GM21619 (cell line): ENCODE results near the gene CTSW.

Experiments
- ATAC-seq: cut with Tn5 transposase; IDR thresholded peaks from one replicate; pipeline ENCODE4 v1.9.1; 2021; ENCODE audit not compliant: unreplicated experiment

CTSW gene

GRCh38 chr11:65855927-65856363 lies 23.7 kb upstream of the CTSW start:
- ATAC-seq = no peak

- peak; percentile 27 for ATAC-seq
These were observed 22.7 kb upstream of the CTSW start for GRCh38 chr11:65856689-65857499.

DNA sequence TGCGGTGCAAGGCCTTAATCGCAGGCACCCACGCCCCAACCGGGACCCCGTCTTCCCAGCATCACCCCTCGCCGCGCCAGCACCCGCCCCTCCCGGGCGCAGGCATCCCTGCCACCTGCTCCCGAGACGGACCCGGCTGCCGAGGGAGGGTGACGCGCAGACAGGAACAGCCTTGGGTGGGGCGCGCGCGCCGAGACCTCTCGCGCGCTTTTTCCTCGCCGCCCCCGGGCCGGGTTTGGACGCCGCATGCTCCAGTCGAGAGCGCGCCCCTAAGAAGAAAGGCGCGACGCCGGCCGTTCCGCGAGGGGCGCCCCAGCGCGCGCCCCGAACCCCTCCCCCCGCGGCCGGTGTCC lies 22.2 kb upstream of the CTSW start:
- no peak for ATAC-seq

DNA sequence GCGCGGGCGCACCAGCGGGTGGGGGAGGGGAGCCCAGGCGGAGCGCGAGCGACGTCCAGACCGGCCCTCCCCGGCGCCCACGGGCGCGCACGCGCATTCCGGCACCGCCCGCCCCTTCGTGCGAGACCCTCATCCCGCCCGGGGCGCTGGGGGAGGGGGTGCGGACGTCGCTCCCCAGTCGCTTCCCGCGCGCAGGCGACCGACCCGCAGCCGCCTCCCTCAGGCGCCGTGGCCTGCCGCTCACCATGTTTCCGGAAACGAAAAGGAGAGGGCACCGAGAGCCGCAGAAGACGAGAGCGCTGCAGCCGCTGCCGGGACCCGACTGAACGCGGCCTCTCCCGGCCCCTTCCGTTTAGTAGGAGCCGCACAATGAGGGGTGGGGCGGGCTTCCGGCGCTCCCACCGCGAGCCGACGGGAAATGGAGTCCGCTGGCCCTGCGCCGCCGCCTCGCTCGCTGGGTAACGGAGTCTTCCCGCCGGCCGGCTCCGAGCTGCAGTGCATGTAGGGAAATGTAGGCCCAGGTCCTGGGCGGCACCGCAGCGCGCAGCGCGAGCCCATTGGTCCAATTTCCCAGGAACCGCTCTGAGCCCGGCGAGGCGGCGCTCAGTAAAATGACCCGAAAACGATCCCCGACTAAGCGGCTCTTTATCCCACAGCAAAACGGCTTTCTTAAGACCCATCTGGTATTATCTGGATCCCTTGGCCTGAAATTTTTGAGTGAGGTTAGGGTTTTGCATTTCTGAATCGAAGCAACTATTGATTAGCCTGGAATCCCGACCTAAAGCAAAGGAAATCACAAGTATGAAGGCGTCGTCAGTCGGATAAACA lies 21.6 kb upstream of the CTSW start, which contains the start of gene CFL1:
Gene CFL1, minus strand, starts transcription at position 328 of the 828 bp plus-strand sequence. Its CDS starts 81 bp downstream, at position 247.
- ATAC-seq = peak; percentile 39

DNA sequence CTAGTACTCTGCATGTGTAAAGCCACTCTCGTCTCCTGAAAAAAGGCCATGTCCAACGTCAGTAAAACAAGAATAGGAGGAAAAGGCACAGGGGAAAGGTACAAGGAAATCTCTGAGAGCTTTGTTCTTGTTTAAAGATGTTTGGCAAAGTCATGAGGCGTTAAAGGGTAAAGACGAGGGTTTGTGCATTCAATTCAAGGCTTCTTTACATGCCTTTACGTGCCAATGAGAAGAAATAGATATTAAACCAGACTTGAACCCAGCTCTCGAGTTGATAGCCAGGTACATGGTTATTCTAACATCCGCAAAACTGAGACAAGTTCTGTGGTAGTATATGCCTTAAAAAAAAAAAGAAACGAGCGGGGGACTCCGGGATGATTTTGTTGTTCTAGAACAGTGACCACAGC lies 21.0 kb upstream of the CTSW start:
- no peak for ATAC-seq

GRCh38 chr11:65859095-65859811 lies 20.4 kb upstream of the CTSW start:
- peak; percentile 49 for ATAC-seq

DNA sequence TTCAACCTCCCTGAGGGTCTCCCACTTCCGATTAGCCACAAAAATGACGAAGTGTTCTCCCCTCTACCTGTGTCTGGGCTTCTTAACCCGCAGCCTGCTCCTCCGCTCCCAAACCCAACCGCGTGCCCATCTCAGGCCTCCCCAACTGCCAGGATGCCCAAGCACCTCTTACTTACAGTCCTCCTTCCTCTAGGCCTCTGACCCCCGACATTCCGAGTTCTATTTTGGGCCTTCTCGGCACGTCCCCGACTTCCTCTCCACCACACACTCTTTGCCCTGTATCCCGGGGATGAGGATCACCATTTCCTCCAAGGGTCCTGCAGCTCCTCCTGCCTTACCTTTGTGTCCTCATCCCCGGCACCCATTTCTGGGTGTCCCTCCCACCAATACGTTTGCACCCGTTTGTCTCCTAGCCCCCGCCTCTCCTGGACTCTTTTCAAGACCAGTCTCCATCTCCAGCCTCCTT lies 19.8 kb upstream of the CTSW start:
- ATAC-seq = no peak

DNA sequence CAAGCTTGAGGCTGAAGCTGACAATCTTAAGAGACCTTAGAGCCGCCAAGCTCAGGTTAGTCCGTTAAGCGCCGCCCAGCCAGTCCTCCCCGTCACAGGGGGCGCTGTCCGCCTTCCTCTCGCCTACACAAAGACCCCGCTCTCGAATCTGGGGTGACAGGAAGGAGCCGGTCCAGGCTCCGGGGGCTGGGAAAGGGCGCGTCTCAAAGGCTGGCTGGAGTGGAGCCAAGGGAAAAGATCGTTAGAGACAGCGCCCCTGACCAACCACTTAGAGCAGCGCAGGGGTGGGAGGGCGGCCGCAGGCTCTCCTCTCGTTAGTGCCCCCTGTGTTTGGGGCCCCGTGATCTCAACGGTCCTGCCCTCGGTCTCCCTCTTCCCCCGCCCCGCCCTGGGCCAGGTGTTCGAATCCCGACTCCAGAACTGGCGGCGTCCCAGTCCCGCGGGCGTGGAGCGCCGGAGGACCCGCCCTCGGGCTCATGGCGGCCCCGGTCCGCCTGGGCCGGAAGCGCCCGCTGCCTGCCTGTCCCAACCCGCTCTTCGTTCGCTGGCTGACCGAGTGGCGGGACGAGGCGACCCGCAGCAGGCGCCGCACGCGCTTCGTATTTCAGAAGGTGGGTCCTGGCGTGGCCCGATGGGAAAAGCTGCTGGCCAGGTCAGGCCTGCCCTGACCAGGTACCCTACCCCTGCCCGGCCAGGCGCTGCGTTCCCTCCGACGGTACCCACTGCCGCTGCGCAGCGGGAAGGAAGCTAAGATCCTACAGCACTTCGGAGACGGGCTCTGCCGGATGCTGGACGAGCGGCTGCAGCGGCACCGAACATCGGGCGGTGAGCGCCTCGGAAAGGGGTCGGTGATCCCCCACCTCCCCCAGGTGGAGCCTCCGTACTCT lies 19.1 kb upstream of the CTSW start, which contains the start of gene MUS81:
Gene MUS81, plus strand, starts transcription at position 156 of the 887 bp plus-strand sequence. Its CDS starts 321 bp downstream, at position 477.
- ATAC-seq = no peak

GRCh38 chr11:65861165-65861505 lies 18.5 kb upstream of the CTSW start:
- no peak for ATAC-seq

DNA sequence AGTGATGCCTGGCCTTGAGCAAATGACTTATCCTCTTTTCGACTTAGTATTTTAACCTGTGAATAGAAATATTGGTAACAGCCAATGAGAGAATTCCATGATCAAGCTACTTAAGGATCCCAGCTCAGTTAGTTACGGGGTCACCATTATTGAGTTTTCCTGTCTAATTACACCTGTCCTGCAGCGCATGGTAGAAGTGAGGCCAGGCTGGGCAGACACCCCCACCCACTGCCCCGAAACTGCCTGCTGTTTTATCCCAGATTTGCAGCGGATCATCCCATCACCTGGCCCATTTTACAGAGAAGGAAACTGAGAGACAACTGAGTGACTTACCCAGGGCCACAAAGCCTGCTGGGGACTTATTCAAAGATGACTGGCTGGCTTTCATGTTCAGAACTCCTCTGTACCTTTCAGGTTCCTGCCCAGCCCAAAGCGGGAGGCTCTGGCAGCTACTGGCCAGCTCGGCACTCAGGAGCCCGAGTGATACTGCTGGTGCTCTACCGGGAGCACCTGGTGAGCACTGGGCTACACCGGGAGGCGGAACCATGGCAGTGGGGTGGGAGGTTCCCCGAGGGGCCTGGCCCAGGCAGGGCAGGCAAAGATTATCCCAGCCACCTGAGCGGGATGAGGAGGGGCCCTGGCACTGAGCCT lies 18.0 kb upstream of the CTSW start:
- ATAC-seq = no peak

DNA sequence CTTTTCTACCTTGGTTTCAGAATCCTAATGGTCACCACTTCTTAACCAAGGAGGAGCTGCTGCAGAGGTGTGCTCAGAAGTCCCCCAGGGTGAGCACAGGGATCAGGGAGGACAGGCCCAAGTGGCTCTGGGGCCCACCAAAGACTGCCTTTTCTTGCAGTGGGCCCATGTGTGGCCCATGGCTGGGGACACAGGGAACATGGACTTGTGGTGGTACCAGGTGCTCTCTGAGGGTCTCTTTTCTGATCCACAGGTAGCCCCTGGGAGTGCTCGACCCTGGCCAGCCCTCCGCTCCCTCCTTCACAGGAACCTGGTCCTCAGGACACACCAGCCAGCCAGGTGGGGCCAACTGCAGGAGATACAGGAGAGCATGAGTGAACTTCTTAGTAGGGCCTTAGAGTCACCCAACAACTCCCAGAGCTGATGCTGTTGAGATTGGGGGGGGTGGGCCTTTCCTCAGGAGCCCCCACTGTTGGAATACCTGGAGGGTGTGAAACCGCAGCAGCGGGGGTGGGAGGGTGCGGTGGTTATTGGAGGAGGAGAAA lies 17.4 kb upstream of the CTSW start:
- ATAC-seq = no peak

- ATAC-seq = no peak
These were observed 16.4 kb upstream of the CTSW start for GRCh38 chr11:65862941-65863888.

DNA sequence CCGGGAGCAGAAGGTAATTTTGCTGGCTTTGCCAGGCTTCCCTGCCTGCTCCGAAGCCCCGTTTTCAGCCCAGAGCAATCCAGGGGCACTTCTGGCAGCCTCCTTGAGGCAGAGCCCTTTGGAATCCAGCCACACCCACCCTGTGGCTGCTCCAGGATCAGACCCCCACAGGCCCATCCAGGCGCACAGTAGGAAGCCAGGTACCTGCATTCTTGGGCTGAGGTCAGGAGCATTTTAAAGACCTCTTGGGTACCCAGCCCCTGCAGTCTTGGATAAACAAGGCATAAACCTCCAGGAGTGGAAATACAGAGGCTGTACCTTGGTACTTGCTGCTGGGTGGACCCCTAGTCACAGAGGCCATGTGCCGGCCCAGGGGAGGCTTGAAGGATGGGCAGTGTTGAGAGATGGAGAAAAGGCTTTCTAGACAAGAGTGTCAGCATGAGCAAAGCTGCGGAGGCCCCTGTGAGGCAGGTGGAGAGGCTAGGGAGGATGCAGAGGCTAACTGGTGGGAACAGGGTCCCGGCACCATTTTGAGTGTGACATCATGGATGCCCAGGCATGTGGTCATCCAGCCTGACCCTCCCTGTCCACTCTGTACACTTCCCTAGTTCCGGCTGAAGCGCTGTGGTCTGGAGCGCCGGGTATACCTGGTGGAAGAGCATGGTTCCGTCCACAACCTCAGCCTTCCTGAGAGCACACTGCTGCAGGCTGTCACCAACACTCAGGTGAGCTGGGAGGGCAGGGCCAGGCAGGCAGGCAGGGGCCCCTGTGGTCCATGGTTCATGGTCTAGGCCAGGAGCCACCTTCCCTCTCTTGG lies 15.5 kb upstream of the CTSW start:
- ATAC-seq = no peak

DNA sequence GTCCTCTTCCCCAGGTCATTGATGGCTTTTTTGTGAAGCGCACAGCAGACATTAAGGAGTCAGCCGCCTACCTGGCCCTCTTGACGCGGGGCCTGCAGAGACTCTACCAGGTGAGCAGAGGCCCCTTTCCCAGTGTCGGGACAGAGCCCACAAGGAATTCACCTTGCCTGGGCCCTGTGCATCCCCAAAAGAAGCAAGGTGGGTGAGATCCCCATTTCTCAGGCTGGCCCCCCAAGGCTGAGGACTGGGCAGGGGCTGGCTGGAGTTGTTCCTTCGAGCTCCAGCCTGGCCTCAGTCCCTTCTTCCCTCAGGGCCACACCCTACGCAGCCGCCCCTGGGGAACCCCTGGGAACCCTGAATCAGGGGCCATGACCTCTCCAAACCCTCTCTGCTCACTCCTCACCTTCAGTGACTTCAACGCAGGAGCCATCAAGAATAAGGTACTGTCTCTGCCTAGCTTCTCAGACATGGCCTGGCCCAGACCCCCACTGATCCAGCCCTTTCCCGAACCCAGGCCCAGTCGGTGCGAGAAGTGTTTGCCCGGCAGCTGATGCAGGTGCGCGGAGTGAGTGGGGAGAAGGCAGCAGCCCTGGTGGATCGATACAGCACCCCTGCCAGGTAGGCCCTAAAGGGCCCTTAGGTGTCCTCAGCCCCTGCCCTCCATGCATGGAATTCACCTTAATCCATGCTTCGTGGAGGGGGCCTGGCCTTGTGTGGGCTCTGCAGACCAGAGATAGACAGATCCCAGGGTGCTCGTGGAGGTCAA lies 14.7 kb upstream of the CTSW start:
- ATAC-seq = no peak

DNA sequence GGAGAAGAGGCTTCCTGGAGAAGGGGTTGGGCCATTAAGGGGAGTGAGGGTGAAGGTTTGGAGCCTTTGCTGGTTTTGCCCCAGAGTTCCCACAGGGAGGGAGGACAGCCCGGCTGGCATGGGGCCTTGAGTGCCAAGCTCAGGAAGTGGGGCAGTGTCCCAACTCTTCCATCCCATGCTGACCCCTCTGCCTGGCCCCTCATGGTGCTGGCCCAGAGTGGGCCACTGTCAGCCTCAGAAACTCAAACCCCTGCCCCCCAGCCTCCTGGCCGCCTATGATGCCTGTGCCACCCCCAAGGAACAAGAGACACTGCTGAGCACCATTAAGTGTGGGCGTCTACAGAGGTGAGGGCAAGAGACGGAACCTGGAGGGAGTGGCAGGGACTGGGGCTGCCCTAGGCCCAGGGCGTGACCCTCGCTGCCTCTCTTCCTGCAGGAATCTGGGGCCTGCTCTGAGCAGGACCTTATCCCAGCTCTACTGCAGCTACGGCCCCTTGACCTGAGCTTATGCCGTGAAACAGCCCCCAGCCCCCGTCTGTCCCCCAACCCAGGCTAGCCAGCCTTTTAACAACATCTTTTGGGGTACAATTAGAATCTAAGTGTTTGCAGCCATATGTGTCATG lies 14.0 kb upstream of the CTSW start:
- no peak for ATAC-seq

GRCh38 chr11:65866509-65867283 lies 12.9 kb upstream of the CTSW start:
- no peak for ATAC-seq
